Forelimb muscle (tissue), 1 donor: ENCODE measurements around the gene OR52E4. TPM values are rescaled to one million over a fixed set of nuclear protein-coding genes. Genes with fewer than 3 reads are reported as not detected.

Experiments
- DNase-seq: peaks from one replicate; pipeline ENCODE4 v3.0.0-alpha.2; 2013; ENCODE audit warnings: low read depth
- polyA plus RNA-seq: library from polyadenylated mRNA; unstranded; fragments of 120-200 nt; gene quantifications from one replicate; pipeline ENCODE4 v1.2.1, GENCODE V29; 2013; ENCODE audit not compliant: insufficient read length

OR52E4 gene
- not detected for polyA plus RNA-seq

- no peak for DNase-seq
These were observed at the start of gene OR52E4 for GRCh38 chr11:5880329-5880728. Gene OR52E4 (plus strand): TSS chr11:5880629. CDS start chr11:5884293, 3,664 bp downstream.

- DNase-seq, result no peak
These were observed 49.1 kb upstream of the OR52E4 start for GRCh38 chr11:5831196-5831829.

GRCh38 chr11:5833446-5833845, 47.0 kb upstream of the OR52E4 start:
- no peak for DNase-seq

GRCh38 chr11:5837695-5838094, 42.7 kb upstream of the OR52E4 start:
- no peak for DNase-seq

GRCh38 chr11:5841797-5842196, 38.6 kb upstream of the OR52E4 start, which contains the start of gene OR52E6:
Gene OR52E6 (minus strand): TSS chr11:5841897. CDS start chr11:5841897, 0 bp downstream.
- no peak for DNase-seq

- DNase-seq, result no peak
These were observed 33.7 kb upstream of the OR52E4 start for GRCh38 chr11:5846701-5847100.

- DNase-seq, result no peak
These were observed 32.7 kb upstream of the OR52E4 start for GRCh38 chr11:5847711-5848110.

- no peak for DNase-seq
These were observed 29.4 kb upstream of the OR52E4 start for GRCh38 chr11:5851002-5851401.

- no peak for DNase-seq
These were observed 22.8 kb upstream of the OR52E4 start, which contains the start of gene OR52E8 for GRCh38 chr11:5857590-5857989. Gene OR52E8 (minus strand): TSS chr11:5857690. CDS start chr11:5857690, 0 bp downstream.

GRCh38 chr11:5865826-5866225, 14.6 kb upstream of the OR52E4 start:
- no peak for DNase-seq

GRCh38 chr11:5878564-5878963, 1.9 kb upstream of the OR52E4 start:
- DNase-seq, result no peak

- no peak for DNase-seq
These were observed 1.3 kb downstream of the OR52E4 start for GRCh38 chr11:5881756-5882155.

- no peak for DNase-seq
These were observed 6.7 kb downstream of the OR52E4 start for GRCh38 chr11:5887172-5887571.

- DNase-seq, result no peak
These were observed 7.2 kb downstream of the OR52E4 start for GRCh38 chr11:5887661-5888060.

GRCh38 chr11:5891216-5891800, 10.9 kb downstream of the OR52E4 start:
- DNase-seq, result no peak

- DNase-seq, result no peak
These were observed 12.5 kb downstream of the OR52E4 start, which contains the start of gene OR52E5 for GRCh38 chr11:5892908-5893307. Gene OR52E5 (plus strand): TSS chr11:5893208. CDS start chr11:5900777, 7,569 bp downstream.

GRCh38 chr11:5899534-5899933, 19.1 kb downstream of the OR52E4 start:
- DNase-seq, result no peak

- DNase-seq, result no peak
These were observed 30.1 kb downstream of the OR52E4 start for GRCh38 chr11:5910540-5910939.

- DNase-seq, result no peak
These were observed 42.5 kb downstream of the OR52E4 start for GRCh38 chr11:5922749-5923426.

GRCh38 chr11:5923427-5923776, 43.0 kb downstream of the OR52E4 start:
- no peak for DNase-seq

GRCh38 chr11:5923794-5924193, 43.4 kb downstream of the OR52E4 start:
- no peak for DNase-seq

GRCh38 chr11:5928271-5928670, 47.8 kb downstream of the OR52E4 start:
- no peak for DNase-seq

GRCh38 chr11:5928811-5929210, 48.4 kb downstream of the OR52E4 start:
- DNase-seq, result no peak
